ENCODE measurements around the gene DDX1. TPM values are rescaled to one million over a fixed set of nuclear protein-coding genes. Genes with fewer than 3 reads are reported as not detected.

DDX1 gene
- total RNA-seq, 4 donors from 2014 or later: 63.0 to 85.6 (median 75.2) TPM

DNA sequence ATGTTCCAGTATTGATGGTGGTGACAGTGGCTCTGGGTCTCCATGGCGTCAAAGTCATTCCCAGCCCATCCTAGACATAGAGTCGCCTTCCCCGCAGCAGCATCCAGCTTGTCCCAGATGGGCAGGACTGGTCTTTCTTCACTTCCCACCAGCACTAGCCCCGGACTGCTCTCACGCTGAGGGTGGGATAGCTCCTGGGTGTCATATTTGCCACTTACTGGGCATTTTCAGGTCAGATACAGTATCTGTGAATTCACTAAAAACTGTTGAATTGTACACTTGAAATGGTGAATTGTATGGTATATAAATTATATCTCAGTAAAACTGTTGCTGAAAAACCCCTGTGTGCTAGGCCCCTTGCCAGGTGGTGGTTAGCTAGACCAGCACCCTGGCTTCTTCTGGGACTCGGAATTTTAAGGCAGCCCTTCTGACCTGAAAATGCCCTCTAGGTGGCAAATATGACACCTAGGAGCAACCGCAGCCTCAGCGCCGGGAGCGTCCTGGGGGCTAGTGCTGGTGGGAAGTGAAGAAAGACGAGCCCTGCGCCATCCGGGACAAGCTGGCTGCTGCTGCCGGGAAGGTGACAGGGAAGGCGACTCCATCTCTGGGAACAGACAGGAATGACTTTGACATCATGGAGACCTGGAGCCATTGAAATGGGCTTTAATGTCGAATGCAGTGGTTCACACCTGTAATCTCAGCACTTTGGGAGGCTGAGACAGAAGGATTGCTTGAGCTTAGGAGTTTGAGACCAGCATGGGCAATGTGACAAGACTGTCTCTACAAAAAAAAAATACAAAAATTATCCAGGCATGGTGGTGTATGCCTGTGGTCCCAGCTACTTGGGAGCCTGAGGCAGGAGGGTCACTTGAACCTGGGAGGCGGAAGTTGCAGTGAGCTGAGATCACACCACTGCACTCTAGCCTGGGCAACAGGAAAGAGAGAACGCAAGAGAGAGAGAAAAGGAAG, 56.2 kb downstream of the DDX1 start:
- intact Hi-C loops (cut with DNase I): no loop called here

GRCh38 chr2:15648593-15649525, 57.2 kb downstream of the DDX1 start:
- Histone ChIP-seq H3K27ac (no peak overlapping the region), H3K27me3 (no peaks in the 10 kb centered on the region), H3K9me3 (no peaks in the 10 kb centered on the region), H3K4me3 (replicated peaks in 1 of 3) (no peak overlapping the region), H3K36me3 (no peaks in the 10 kb centered on the region), H3K4me1 (no peaks in the 10 kb centered on the region)
- DNase-seq: no peak
- TF ChIP-seq POLR2A (IDR thresholded peaks at IDR 0.05) (no peak), CTCF (IDR thresholded peaks at IDR 0.05) (no peak)
- intact Hi-C loops (cut with DNase I): no loop called here
- WGBS, 2 donors: 89 to 90% methylated on average over 9 to 10 of the region's 10 CpGs

More for the DNA sequence above, 56.2 kb downstream of the DDX1 start:
- Histone ChIP-seq H3K36me3 (no peaks in the 10 kb centered on the region), H3K27ac (no peak overlapping the region), H3K4me3 (replicated peaks in 1 of 3) (no peak overlapping the region), H3K9me3 (no peaks in the 10 kb centered on the region), H3K4me1 (peaks cover 3 to 7% of the 10 kb centered on the region in 2 donors), H3K27me3 (no peaks in the 10 kb centered on the region)
- no peak for DNase-seq
- TF ChIP-seq POLR2A (IDR thresholded peaks at IDR 0.05) (no peak), CTCF (IDR thresholded peaks at IDR 0.05) (no peak)
- 91% methylated on average over 18 of the region's 18 CpGs for WGBS, 2 donors

DNA sequence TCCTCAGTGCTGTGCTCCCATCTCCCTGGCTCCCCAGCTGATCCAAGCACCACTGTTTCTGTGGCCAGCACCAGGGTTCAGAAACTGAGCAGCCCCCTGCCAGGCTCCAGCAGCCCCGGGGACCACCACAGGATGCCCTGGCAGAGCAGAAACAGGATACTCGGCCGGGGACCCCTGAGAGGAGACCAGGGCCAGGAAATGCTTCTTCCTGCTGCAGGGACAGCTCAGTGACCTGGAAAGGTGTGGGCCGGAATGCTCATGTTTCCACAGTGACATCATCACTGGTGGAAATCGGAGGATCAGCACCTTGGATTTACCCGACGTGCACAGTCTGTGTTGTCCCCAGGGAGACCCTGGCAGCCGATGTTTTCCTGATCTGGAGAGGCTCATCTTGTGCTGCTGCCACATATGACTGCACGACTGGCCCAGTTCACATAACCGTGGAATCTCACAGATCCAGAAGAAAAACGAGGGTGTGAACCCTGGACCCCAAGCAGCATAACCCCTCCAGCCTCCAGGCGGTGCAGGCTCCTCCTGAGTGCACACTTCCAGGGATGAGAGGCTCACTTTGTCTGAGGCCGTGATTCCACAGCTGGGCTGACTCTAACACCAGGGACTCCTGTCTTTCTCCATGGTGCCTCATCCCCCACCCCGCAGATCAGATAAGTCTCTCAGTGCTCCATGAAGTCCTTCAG, 58.0 kb downstream of the DDX1 start:
- no peak overlapping the region for H3K27ac ChIP-seq
- H3K4me3 ChIP-seq (replicated peaks in 1 of 3): no peak overlapping the region
- H3K4me1 ChIP-seq: no peaks in the 10 kb centered on the region
- peak in 1 of 2 donors; percentile 30 for DNase-seq
- no peak for TF ChIP-seq CTCF (IDR thresholded peaks at IDR 0.05)
- TF ChIP-seq POLR2A (IDR thresholded peaks at IDR 0.05): no peak
- WGBS, 2 donors: 54 to 61% methylated on average over 5 to 13 of the region's 14 CpGs
- no peaks in the 10 kb centered on the region for H3K36me3 ChIP-seq
- H3K27me3 ChIP-seq: no peaks in the 10 kb centered on the region
- intact Hi-C loops (cut with DNase I): no loop called here
- no peaks in the 10 kb centered on the region for H3K9me3 ChIP-seq

DNA sequence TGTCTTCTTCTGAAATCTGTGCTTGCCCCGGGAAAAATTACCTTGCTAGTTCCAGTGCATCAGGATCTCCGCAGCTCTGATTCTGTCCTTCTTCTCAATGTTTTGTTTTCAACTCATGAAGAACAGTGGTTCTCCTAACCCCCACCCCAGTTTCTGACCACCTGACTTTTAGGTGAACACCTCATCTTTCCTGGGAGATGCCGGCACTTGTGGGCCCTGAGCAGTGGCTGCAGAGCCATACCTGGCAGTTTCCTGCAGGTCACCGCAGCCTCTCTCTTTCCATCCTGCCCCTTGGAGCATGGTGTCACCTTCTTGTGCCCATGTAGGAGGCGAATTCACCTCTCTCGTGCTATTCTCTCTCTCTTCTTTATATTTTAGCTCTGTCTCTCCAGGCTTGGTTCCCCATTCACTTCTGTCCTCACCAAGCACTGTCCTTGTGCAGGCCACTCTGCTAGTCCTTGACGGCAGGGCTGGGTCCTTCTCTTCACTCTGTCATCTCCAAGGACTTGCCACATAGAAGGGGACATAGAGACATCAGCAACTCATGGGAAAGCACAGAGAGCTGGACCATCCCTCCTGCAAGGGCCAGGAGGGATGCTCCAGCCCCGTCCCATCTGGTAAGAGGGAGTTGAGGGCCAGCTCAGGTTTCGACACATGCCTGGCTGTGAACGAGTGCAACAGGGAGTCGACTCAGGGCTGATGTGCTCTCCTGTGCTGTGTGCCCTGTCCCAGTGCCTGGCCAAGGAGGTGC, 59.1 kb downstream of the DDX1 start:
- Histone ChIP-seq H3K36me3 (no peaks in the 10 kb centered on the region), H3K9me3 (no peaks in the 10 kb centered on the region), H3K4me1 (no peaks in the 10 kb centered on the region), H3K4me3 (replicated peaks in 1 of 3) (no peak overlapping the region), H3K27me3 (no peaks in the 10 kb centered on the region), H3K27ac (no peak overlapping the region)
- intact Hi-C loops (cut with DNase I): no loop called here
- TF ChIP-seq CTCF (IDR thresholded peaks at IDR 0.05): no peak
- TF ChIP-seq POLR2A (IDR thresholded peaks at IDR 0.05): no peak
- 78 to 87% methylated on average over 11 of the region's 11 CpGs for WGBS, 2 donors
- DNase-seq: no peak
